Right lobe of liver (tissue), 6 donors: Measurements from ENCODE around the gene ECM2. TPM values are rescaled to one million over a fixed set of nuclear protein-coding genes. Genes with fewer than 3 reads are reported as not detected.

ENCODE experiments used
- ATAC-seq, 4 donors: fragments of 200-7000 bp; cut with Tn5 transposase; one replicate each; pipeline ENCODE4 v1.9.1; 2020; ENCODE audit warnings: mild to moderate bottlenecking in 4 of 4, moderate library complexity in 4 of 4
- DNase-seq, 3 donors: peaks; one replicate each; pipeline ENCODE4 v3.0.0-alpha.2; 2020
- H3K27ac ChIP-seq, 3 donors: fragments of 200-600 bp; one replicate each; pipeline ENCODE4 v1.8.0; 2022
- H3K27me3 ChIP-seq, 2 donors: fragments of 200-600 bp; one replicate each; pipeline ENCODE4 v1.8.0; 2022
- H3K36me3 ChIP-seq, 4 donors: fragments of 200-600 bp; sonication (generic) in 1 of 4; one replicate each; pipeline versions ENCODE4 v1.5.1 to v1.8.0; 2017 to 2022; ENCODE audit warnings: control low read depth in 1 of 4
- H3K4me1 ChIP-seq, 4 donors: fragments of 200-600 bp; sonication (generic) in 1 of 4; one replicate each; pipeline versions ENCODE4 v1.5.1 to v1.8.0; 2017 to 2022; ENCODE audit warnings: control low read depth in 1 of 4
- H3K4me3 ChIP-seq, 3 donors: fragments of 200-600 bp; one replicate each; pipeline ENCODE4 v1.8.0; 2022
- H3K9me3 ChIP-seq, 4 donors: fragments of 200-600 bp; sonication (generic) in 1 of 4; one replicate each; pipeline versions ENCODE4 v1.5.1 to v1.8.0; 2017 to 2022; ENCODE audit warnings: control low read depth in 1 of 4
- POLR2A ChIP-seq: fragments of 450-650 bp; IDR thresholded peaks from one replicate; pipeline ENCODE4 v1.6.1; 2017; ENCODE audit warnings: antibody characterized with exemption, mild to moderate bottlenecking
- WGBS: methylation state at CpG from one replicate; pipeline ENCODE4 v1.1.6; 2018; ENCODE audit warnings: low coverage, low lambda C conversion rate; ENCODE audit not compliant: insufficient coverage; ENCODE audit errors: missing lambda C conversion rate; 5-methylcytosine and 5-hydroxymethylcytosine counted together
- intact Hi-C, 2 donors: fragments of 100-400 bp; cut with DNase I; formaldehyde crosslinking; loops; one replicate each; pipeline versions ENCODE4 v1.11.2 to v1.14.1; 2022
- total RNA-seq, 6 experiments: library from RNA; depleted of rRNA in 2 of 6; stranded (reverse); fragments of >200 nt in 2 of 6; fragmentation: NEBNext Ultra II Directional in 3 of 6; extraction: Animal tissue kit (Norgen Biotek cat#: 25700) in 3 of 6; gene quantifications; one replicate each; pipeline versions ENCODE4 v1.1.0 to v1.2.4, GENCODE V29; 2016 to 2023
- TF ChIP-seq, protein P1 (sequence below), 4 donors: fragments of 200-600 bp in 3 of 4; fragments of 450-650 bp in 1 of 4; IDR thresholded peaks; one replicate each; pipeline versions ENCODE4 v1.5.1 to v1.8.0; 2016 to 2022; ENCODE audit warnings: antibody characterized with exemption in 4 of 4, mild to moderate bottlenecking in 2 of 4
- donor health status: DM: no; HTN: yes; CAD: no.
- donor health status: DM: no; HTN: no; CAD: no.
- donor health status: DM: no; HTN: no; CAD: no.
- donor health status: DM: no; HTN: yes; CAD: no.
- donor health status: DM: no; HTN: yes; CAD: no.

The ECM2 gene
- total RNA-seq, 6 experiments from 2014 or later: 19.0 to 27.1 (median 22.4) TPM

DNA sequence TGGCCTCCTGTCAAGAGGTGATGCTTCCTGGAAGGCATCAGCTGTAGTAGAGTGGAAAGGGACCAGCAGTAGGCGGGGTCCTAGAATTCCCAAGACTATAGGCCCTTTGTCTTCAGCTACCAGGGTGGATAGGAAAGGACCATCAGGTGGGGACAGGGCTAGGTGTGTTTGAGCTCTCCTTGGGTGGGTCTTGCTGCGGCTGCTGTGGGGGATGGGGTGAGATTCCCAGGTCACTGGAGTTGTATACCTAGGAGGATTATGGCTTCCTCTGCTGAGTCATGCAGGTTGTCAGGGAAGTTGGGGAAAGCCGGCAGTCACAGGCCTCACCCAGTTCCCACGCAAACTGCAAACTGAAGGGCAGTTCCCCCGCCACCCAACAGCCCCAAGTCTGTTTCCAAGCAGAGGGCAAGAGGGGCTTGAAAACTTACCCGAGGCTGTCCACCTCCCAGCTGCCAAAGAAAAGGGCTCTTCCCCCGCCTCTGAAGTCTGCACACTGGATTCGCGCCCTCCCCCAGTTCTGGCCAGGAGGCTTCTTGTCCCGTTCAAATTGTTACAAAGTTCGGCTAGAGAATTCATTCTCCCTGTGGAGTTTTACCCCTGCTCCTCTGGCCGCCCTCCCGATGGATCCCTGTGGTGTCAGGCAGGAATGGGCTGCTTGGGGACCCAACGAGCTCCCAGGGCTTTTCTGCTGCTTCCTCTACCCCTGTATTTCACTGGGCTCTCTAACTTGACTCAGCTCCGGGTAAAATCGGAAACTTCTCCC is 23.0 kb upstream of the ECM2 start:
- intact Hi-C loops: no loop called here
- Histone ChIP-seq H3K27me3 (no peaks in the 10 kb centered on the region), H3K36me3 (no peaks in the 10 kb centered on the region), H3K9me3 (no peaks in the 10 kb centered on the region), H3K27ac (no peak overlapping the region), H3K4me1 (no peaks in the 10 kb centered on the region), H3K4me3 (no peak overlapping the region)
- no peak for ATAC-seq
- TF ChIP-seq, protein P1, sequence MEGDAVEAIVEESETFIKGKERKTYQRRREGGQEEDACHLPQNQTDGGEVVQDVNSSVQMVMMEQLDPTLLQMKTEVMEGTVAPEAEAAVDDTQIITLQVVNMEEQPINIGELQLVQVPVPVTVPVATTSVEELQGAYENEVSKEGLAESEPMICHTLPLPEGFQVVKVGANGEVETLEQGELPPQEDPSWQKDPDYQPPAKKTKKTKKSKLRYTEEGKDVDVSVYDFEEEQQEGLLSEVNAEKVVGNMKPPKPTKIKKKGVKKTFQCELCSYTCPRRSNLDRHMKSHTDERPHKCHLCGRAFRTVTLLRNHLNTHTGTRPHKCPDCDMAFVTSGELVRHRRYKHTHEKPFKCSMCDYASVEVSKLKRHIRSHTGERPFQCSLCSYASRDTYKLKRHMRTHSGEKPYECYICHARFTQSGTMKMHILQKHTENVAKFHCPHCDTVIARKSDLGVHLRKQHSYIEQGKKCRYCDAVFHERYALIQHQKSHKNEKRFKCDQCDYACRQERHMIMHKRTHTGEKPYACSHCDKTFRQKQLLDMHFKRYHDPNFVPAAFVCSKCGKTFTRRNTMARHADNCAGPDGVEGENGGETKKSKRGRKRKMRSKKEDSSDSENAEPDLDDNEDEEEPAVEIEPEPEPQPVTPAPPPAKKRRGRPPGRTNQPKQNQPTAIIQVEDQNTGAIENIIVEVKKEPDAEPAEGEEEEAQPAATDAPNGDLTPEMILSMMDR (IDR thresholded peaks at IDR 0.05): no peak
- TF ChIP-seq POLR2A: no peak
- DNase-seq: no peak
- 97% methylated on average over 6 of the region's 16 CpGs for WGBS

DNA sequence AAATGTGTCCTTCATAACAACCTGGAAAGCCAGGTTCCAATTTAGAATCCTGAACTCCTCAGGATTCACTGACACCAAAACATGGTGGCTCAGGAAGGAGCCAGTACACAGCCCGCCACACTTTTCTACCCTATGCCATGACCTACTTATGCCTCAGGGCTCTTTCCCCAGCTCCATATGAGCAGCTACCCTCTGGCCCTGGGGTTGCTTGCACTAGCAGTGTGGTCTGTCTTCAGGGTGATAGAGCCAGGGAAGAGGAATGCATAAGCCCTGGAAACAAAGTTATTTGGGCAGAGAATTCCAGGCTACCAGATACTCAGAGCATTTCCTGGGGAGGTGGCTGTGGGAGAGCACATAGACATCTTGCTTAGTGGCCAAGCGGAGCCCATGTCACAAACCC is 15.0 kb upstream of the ECM2 start:
- TF ChIP-seq, protein P1 (IDR thresholded peaks at IDR 0.05): no peak
- TF ChIP-seq POLR2A: no peak
- intact Hi-C loops: no loop called here
- Histone ChIP-seq H3K9me3 (no peaks in the 10 kb centered on the region), H3K4me1 (no peaks in the 10 kb centered on the region), H3K4me3 (no peak overlapping the region), H3K27ac (no peak overlapping the region), H3K27me3 (no peaks in the 10 kb centered on the region), H3K36me3 (no peaks in the 10 kb centered on the region)
- DNase-seq: no peak
- 100% methylated on average over 1 of the region's 2 CpGs for WGBS
- no peak for ATAC-seq

DNA sequence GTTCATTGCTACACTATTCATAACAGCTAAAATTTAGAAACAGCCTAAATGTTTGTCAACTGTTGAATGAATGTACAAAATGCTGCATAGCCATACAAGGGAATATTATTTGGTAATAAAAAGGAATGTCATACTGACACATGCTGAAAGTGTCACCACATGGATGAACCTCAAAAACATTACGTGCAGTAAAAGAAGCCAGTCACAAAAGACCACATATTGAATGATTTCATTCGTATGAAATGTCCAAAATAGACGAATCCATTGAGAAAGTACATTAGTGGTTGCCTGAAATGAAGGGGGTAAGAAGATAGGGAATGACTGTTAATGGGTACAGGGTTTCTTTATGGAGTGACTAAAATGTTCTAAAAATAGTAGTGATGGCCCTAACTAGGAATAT is 11.6 kb upstream of the ECM2 start:
- ATAC-seq (no peak), DNase-seq (no peak)
- Histone ChIP-seq H3K27ac (no peak overlapping the region), H3K36me3 (no peaks in the 10 kb centered on the region), H3K27me3 (no peaks in the 10 kb centered on the region), H3K4me1 (no peaks in the 10 kb centered on the region), H3K4me3 (no peak overlapping the region), H3K9me3 (no peaks in the 10 kb centered on the region)
- intact Hi-C loops: no loop called here
- TF ChIP-seq, protein P1 (IDR thresholded peaks at IDR 0.05): no peak
- no peak for TF ChIP-seq POLR2A
- WGBS: 75% methylated on average over 3 of the region's 3 CpGs

DNA sequence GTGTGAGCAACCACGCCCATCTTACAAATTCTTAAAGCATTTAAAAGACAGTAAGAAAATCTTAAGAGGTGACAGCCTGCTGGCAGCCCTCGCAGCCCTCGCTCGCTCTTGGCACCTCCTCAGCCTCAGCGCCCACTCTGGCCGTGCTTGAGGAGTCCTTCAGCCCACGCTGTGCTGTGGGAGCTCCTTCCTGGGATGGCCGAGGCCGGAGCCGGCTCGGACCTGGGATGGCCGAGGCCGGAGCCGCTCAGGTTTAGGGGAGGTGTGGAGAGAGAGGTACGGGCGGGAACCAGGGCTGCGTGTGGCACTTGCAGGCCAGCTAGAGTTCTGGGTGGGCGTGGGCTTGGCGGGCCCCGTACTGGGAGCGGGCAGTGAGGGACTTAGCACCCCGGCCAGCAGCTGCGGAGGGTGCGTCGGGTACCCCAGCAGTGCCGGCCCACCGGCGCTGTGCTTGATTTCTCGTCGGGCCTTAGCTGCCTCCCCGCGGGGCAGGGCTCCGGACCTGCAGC is 9.3 kb upstream of the ECM2 start:
- intact Hi-C loops: no loop called here
- H3K4me3 ChIP-seq: no peak overlapping the region
- TF ChIP-seq POLR2A: no peak
- TF ChIP-seq, protein P1 (IDR thresholded peaks at IDR 0.05): no peak
- WGBS: 100% methylated on average over 2 of the region's 33 CpGs
- DNase-seq (no peak), ATAC-seq (no peak)
- no peaks in the 10 kb centered on the region for H3K4me1 ChIP-seq
- no peaks in the 10 kb centered on the region for H3K9me3 ChIP-seq
- H3K27ac ChIP-seq: no peak overlapping the region
- no peaks in the 10 kb centered on the region for H3K36me3 ChIP-seq
- no peaks in the 10 kb centered on the region for H3K27me3 ChIP-seq
